Fibroblast of lung (primary cell): ENCODE results near the gene CARD14. TPM values are rescaled to one million over a fixed set of nuclear protein-coding genes. Genes with fewer than 3 reads are reported as not detected.

Experiments used
- DNase-seq, 2 donors: peaks; one replicate each; pipeline versions ENCODE4 v3.0.0 to v3.0.0-alpha.2; 2010; ENCODE audit warnings: low read depth in 2 of 2
- H2AFZ ChIP-seq: 2 replicates; pipeline ENCODE4 v1.5.1; 2012; ENCODE audit warnings: low read length, control low read depth, inconsistent platforms
- H3K27ac ChIP-seq: 2 replicates; pipeline ENCODE4 v1.5.1; 2011; ENCODE audit warnings: low read length, control low read depth; ENCODE audit not compliant: insufficient read depth
- H3K27me3 ChIP-seq: 2 replicates; pipeline ENCODE4 v1.5.1; 2011; ENCODE audit warnings: mild to moderate bottlenecking, low read length; ENCODE audit not compliant: control insufficient read depth, insufficient read depth
- H3K36me3 ChIP-seq: 2 replicates; pipeline ENCODE4 v1.5.1; 2011; ENCODE audit warnings: low read length; ENCODE audit not compliant: control insufficient read depth, insufficient read depth
- H3K4me1 ChIP-seq: 2 replicates; pipeline ENCODE4 v1.5.1; 2011; ENCODE audit warnings: low read length; ENCODE audit not compliant: control insufficient read depth, insufficient read depth; ENCODE audit errors: extremely low read depth
- H3K4me2 ChIP-seq: 2 replicates; pipeline ENCODE4 v1.5.1; 2011; ENCODE audit warnings: low read length, control low read depth; ENCODE audit not compliant: insufficient read depth; ENCODE audit errors: extremely low read depth
- H3K4me3 ChIP-seq, 4 experiments: fragments of 200-600 bp in 1 of 4; sonication (generic) in 1 of 4; replicated peaks in 1 of 4; 2 replicates each; pipeline ENCODE4 v1.5.1; 2011 to 2016; ENCODE audit warnings: low read length in 4 of 4, low read depth in 3 of 4, mild to moderate bottlenecking in 3 of 4, control low read depth in 2 of 4, inconsistent platforms in 1 of 4, mixed read lengths in 1 of 4; ENCODE audit not compliant: insufficient read depth in 1 of 4; ENCODE audit errors: control extremely low read depth in 1 of 4
- H3K79me2 ChIP-seq: 2 replicates; pipeline ENCODE4 v1.5.1; 2012; ENCODE audit warnings: mild to moderate bottlenecking, low read length, inconsistent platforms; ENCODE audit not compliant: control insufficient read depth, insufficient read depth
- H3K9ac ChIP-seq: 2 replicates; pipeline ENCODE4 v1.5.1; 2011; ENCODE audit warnings: mild to moderate bottlenecking, low read length, control low read depth; ENCODE audit not compliant: insufficient read depth
- H3K9me3 ChIP-seq: 2 replicates; pipeline ENCODE4 v1.5.1; 2012; ENCODE audit warnings: low read depth, low read length; ENCODE audit not compliant: control insufficient read depth, insufficient read depth
- H4K20me1 ChIP-seq: 2 replicates; pipeline ENCODE4 v1.5.1; 2011; ENCODE audit warnings: low read length; ENCODE audit not compliant: control insufficient read depth, insufficient read depth; ENCODE audit errors: extremely low read depth
- EZH2 ChIP-seq: IDR thresholded peaks from 2 replicates; pipeline ENCODE4 v1.5.1; 2012; ENCODE audit warnings: low read length, control low read depth, mild to moderate bottlenecking; ENCODE audit errors: missing control alignments
- polyA plus RNA-seq, 2 donors: library from polyadenylated mRNA; depleted of rRNA in 1 of 2; stranded (reverse) in 1 of 2; unstranded in 1 of 2; fragments of >200 nt; gene quantifications; 2 replicates each; pipeline ENCODE4 v1.2.1, GENCODE V29; 2011 to 2012; ENCODE audit warnings: missing spikeins in 1 of 2
- total RNA-seq: library from RNA; depleted of rRNA; stranded (reverse); fragments of >200 nt; gene quantifications from 2 replicates; pipeline ENCODE4 v1.2.1, GENCODE V29; 2014
- TF ChIP-seq, protein P1 (sequence below), 2 donors: IDR thresholded peaks in 1 of 2; conservative IDR thresholded peaks in 1 of 2; 1 replicate in 1 of 2; 2 replicates in 1 of 2; pipeline ENCODE4 v1.5.1; 2011 to 2012; ENCODE audit warnings: low read length in 2 of 2, control low read depth in 1 of 2, inconsistent platforms in 1 of 2, low read depth in 1 of 2, mild to moderate bottlenecking in 1 of 2

The CARD14 gene
- total and polyA plus RNA-seq, 2 donors (not counting 1 experiment from before 2014, with no cell fraction given): 0.17 TPM; not detected in 1

DNA sequence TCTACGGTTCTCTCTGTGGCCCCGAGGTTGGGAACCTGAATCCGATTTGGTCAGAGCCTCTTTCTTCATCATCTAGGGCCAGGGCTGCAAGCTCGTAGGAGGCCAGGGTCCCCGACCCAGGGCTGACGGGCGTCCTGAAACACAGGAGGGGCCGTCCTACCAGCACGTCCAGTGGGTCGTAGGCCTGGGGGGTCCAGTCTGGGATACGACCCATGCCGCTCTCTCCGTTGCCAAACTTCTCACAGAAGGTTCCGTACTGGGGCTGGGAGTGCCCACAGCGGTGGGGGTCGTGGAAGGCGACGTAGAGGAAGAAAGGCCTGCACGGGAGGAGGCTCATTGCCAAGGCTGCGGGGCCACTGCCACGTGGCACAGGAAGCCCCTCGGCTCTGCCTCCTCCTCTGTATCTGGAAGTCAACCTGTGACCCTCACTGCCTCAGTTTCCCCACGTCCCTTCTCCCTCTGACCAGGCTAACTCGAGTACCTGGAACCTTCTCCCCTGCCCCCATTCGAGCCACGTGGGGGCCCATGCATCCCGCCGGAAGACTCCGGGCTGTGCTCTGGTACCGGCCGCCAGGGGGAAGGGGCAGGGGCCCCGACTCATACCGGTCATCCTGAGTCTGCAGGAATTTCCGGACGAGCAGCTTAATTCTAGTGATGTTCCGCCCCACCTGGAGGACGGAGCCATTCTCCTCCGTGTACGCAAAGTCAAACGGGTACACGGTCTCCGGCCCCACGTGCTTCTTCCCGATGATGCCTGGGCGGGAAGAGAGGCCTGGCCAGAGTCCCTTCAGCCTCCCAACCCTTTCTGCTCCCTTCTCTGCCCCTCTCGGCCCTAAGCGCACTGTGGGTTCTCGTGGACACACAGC lies 44.4 kb downstream of the CARD14 start:
- Histone ChIP-seq H3K79me2 (peaks cover 10% of the 10 kb centered on the region), H4K20me1 (no peaks in the 10 kb centered on the region), H3K4me2 (no peak overlapping the region), H3K36me3 (peaks cover 42% of the 10 kb centered on the region), H3K9me3 (no peaks in the 10 kb centered on the region), H2AFZ (no peak overlapping the region), H3K27me3 (no peaks in the 10 kb centered on the region), H3K9ac (no peak overlapping the region), H3K27ac (no peak overlapping the region), H3K4me1 (peaks cover 3% of the 10 kb centered on the region), H3K4me3 (no peak overlapping the region)
- DNase-seq: no peak
- TF ChIP-seq, protein P1, sequence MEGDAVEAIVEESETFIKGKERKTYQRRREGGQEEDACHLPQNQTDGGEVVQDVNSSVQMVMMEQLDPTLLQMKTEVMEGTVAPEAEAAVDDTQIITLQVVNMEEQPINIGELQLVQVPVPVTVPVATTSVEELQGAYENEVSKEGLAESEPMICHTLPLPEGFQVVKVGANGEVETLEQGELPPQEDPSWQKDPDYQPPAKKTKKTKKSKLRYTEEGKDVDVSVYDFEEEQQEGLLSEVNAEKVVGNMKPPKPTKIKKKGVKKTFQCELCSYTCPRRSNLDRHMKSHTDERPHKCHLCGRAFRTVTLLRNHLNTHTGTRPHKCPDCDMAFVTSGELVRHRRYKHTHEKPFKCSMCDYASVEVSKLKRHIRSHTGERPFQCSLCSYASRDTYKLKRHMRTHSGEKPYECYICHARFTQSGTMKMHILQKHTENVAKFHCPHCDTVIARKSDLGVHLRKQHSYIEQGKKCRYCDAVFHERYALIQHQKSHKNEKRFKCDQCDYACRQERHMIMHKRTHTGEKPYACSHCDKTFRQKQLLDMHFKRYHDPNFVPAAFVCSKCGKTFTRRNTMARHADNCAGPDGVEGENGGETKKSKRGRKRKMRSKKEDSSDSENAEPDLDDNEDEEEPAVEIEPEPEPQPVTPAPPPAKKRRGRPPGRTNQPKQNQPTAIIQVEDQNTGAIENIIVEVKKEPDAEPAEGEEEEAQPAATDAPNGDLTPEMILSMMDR (conservative IDR thresholded peaks at IDR 0.05 in 1 of 2, IDR thresholded peaks at IDR 0.05 in 1 of 2; ENCODE audit: low read depth in 1 of 2, low read length in 2 of 2): no peak

DNA sequence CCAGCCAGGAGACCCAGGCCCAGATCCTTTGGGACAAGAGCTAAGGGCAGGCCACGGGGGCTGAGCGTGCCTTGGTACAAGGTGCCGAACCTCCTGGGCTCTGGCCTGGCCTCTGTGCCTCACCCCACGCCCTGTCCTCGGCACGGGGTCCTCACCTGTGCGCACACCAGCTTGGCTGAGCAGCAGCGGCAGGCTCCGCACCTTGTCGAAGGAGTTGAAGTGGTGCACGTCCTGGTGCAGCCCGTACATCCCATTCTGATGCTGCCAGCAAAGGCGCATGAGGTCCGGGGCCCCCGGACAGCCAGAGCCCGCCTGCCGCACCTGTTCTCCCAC lies 45.0 kb downstream of the CARD14 start:
- no peaks in the 10 kb centered on the region for H3K9me3 ChIP-seq
- H3K36me3 ChIP-seq: peaks cover 39% of the 10 kb centered on the region
- no peaks in the 10 kb centered on the region for H4K20me1 ChIP-seq
- no peaks in the 10 kb centered on the region for H3K27me3 ChIP-seq
- no peak for DNase-seq
- TF ChIP-seq EZH2: no peak
- TF ChIP-seq, protein P1 (conservative IDR thresholded peaks at IDR 0.05 in 1 of 2, IDR thresholded peaks at IDR 0.05 in 1 of 2; ENCODE audit: low read depth in 1 of 2, low read length in 2 of 2): no peak
- H3K27ac ChIP-seq: no peak overlapping the region
- no peak overlapping the region for H2AFZ ChIP-seq
- H3K79me2 ChIP-seq: peaks cover 12% of the 10 kb centered on the region
- no peak overlapping the region for H3K4me2 ChIP-seq
- H3K4me3 ChIP-seq: no peak overlapping the region
- H3K9ac ChIP-seq: no peak overlapping the region
- peaks cover 9% of the 10 kb centered on the region for H3K4me1 ChIP-seq

DNA sequence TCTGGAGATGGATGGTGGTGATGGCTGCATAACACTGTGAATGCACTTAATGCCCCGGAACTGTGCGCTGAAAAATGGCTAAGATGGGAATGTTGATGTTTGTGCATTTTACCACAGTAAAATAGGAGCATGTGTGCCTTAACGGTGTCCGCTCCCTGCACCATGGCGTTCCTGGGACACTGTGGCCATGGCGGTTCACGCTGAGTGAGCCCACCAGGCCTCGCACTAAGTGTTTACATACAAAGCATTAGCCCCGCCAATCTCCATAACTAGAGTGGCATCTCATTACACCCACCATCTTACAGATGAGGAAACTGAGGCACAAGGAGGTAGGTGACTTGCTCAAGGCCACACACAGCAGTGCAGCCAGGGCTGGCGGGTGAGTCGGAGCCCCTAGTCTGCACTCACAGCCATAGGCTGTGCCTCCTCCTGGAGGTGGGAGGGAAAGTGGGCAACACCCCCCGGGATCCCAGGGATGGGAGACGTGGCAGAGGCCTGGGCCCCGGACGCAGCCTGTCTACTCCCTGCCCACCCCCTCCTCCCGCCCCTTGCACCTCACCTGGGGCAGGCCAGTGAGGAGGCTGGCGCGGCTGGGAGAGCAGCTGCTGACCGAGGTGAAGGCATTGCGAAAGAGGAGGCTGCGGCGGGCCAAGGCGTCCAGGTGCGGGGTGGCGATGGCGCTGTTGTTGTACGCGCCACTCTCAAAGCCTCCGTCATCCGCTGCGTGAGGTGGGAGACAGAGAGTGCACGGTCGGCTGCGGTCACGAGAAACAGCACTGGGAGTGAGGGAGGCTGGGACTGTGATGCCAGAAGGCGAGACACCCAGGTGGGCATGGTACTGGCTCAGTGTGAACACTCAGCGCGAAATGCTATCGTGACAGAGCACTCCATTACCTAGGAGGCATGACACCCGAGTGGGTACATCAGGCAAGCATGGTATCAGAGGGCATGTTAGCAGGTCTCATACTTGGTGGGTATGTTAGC lies 46.9 kb downstream of the CARD14 start:
- no peak overlapping the region for H3K4me2 ChIP-seq
- H3K4me3 ChIP-seq: no peak overlapping the region
- H3K27me3 ChIP-seq: no peaks in the 10 kb centered on the region
- no peak for DNase-seq
- H3K4me1 ChIP-seq: peaks cover 9% of the 10 kb centered on the region
- TF ChIP-seq EZH2: no peak
- TF ChIP-seq, protein P1 (conservative IDR thresholded peaks at IDR 0.05 in 1 of 2, IDR thresholded peaks at IDR 0.05 in 1 of 2; ENCODE audit: low read depth in 1 of 2, low read length in 2 of 2): no peak
- peaks cover 25% of the 10 kb centered on the region for H3K36me3 ChIP-seq
- no peaks in the 10 kb centered on the region for H3K9me3 ChIP-seq
- peaks cover 12% of the 10 kb centered on the region for H3K79me2 ChIP-seq
- no peaks in the 10 kb centered on the region for H4K20me1 ChIP-seq
- no peak overlapping the region for H2AFZ ChIP-seq
- no peak overlapping the region for H3K27ac ChIP-seq
- no peak overlapping the region for H3K9ac ChIP-seq
